Gastroesophageal sphincter (tissue), 4 donors: ENCODE results near the gene BOLA2B. TPM values are rescaled to one million over a fixed set of nuclear protein-coding genes. Genes with fewer than 3 reads are reported as not detected.
A peak's percentile ranks its signal among the peaks of the same experiment; 100 is the strongest.

Experiments used
- ATAC-seq: fragments of 150-250 bp; one replicate; pipeline ENCODE4 v1.9.1; 2016; ENCODE audit warnings: mild to moderate bottlenecking, moderate library complexity
- H3K27ac ChIP-seq, 4 donors: fragments of 200-600 bp; sonication (generic) in 3 of 4; 1 replicate in 3 of 4; 2 replicates in 1 of 4; pipeline ENCODE4 v1.5.1; 2016 to 2019
- H3K27me3 ChIP-seq: fragments of 200-600 bp; sonication (generic); one replicate; pipeline ENCODE4 v1.5.1; 2019
- H3K36me3 ChIP-seq, 2 donors: fragments of 200-600 bp; sonication (generic); one replicate each; pipeline ENCODE4 v1.5.1; 2019; ENCODE audit warnings: control low read depth in 1 of 2
- H3K4me1 ChIP-seq, 3 donors: fragments of 200-600 bp; sonication (generic); 1 replicate in 2 of 3; 2 replicates in 1 of 3; pipeline ENCODE4 v1.5.1; 2016 to 2019; ENCODE audit warnings: control low read depth in 2 of 3
- H3K4me3 ChIP-seq, 2 donors: fragments of 200-600 bp; sonication (generic); one replicate each; pipeline ENCODE4 v1.5.1; 2019; ENCODE audit warnings: mild to moderate bottlenecking in 1 of 2, moderate library complexity in 1 of 2
- H3K9me3 ChIP-seq, 3 donors: fragments of 200-600 bp; sonication (generic); one replicate each; pipeline ENCODE4 v1.5.1; 2017 to 2019; ENCODE audit warnings: control low read depth in 2 of 3
- CTCF ChIP-seq, 4 experiments: fragments of 200-600 bp in 2 of 4; fragments of 450-650 bp in 2 of 4; sonication (generic) in 1 of 4; IDR thresholded peaks; one replicate each; pipeline ENCODE4 v1.5.1; 2017 to 2019; ENCODE audit warnings: antibody characterized with exemption in 4 of 4, mild to moderate bottlenecking in 2 of 4, moderate library complexity in 2 of 4
- EP300 ChIP-seq: sonication (generic); formaldehyde crosslinking; IDR thresholded peaks from one replicate; pipeline ENCODE4 v1.6.1; 2017; ENCODE audit warnings: antibody characterized with exemption, mild to moderate bottlenecking
- POLR2A ChIP-seq, 2 donors: fragments of 450-650 bp; IDR thresholded peaks; one replicate each; pipeline ENCODE4 v1.6.1; 2017; ENCODE audit warnings: antibody characterized with exemption in 2 of 2, mild to moderate bottlenecking in 2 of 2, moderate library complexity in 1 of 2
- POLR2AphosphoS5 ChIP-seq: sonication (generic); formaldehyde crosslinking; IDR thresholded peaks from one replicate; pipeline ENCODE4 v1.6.1; 2017; ENCODE audit warnings: antibody characterized with exemption
- WGBS, 2 donors: methylation state at CpG; one replicate each; pipeline ENCODE4 v1.1.5; 2018; ENCODE audit warnings: low coverage in 1 of 2; 5-methylcytosine and 5-hydroxymethylcytosine counted together
- total RNA-seq, 4 donors: library from RNA; depleted of rRNA; stranded (reverse); fragments of >200 nt; gene quantifications; one replicate each; pipeline ENCODE4 v1.1.0, GENCODE V29; 2016

BOLA2B gene
- total RNA-seq, 4 donors from 2014 or later = 72.7 to 98.8 (median 88.4) TPM

GRCh38 chr16:30187971-30188561 lies 5.4 kb downstream of the BOLA2B start:
- WGBS, 2 donors = no CpG with 5 or more reads among the region's 23 CpGs
- H3K4me1 ChIP-seq = peaks cover 0 to 23% (median 4%) of the 10 kb centered on the region in 3 donors
- H3K36me3 ChIP-seq = no peaks in the 10 kb centered on the region
- H3K27ac ChIP-seq = no peak overlapping the region
- no peak for TF ChIP-seq CTCF (IDR thresholded peaks at IDR 0.05)
- TF ChIP-seq EP300 = no peak
- no peak for TF ChIP-seq POLR2AphosphoS5
- no peak for TF ChIP-seq POLR2A (IDR thresholded peaks at IDR 0.05)
- no peak for ATAC-seq
- H3K4me3 ChIP-seq = no peak overlapping the region
- H3K27me3 ChIP-seq = no peaks in the 10 kb centered on the region
- no peaks in the 10 kb centered on the region for H3K9me3 ChIP-seq

GRCh38 chr16:30187556-30187865 lies 6.0 kb downstream of the BOLA2B start:
- TF ChIP-seq POLR2A (IDR thresholded peaks at IDR 0.05) (no peak), POLR2AphosphoS5 (no peak), EP300 (no peak), CTCF (IDR thresholded peaks at IDR 0.05) (no peak)
- Histone ChIP-seq H3K4me1 (peaks cover 0 to 27% (median 6%) of the 10 kb centered on the region in 3 donors), H3K27me3 (no peaks in the 10 kb centered on the region), H3K36me3 (no peaks in the 10 kb centered on the region), H3K4me3 (no peak overlapping the region), H3K9me3 (no peaks in the 10 kb centered on the region), H3K27ac (no peak overlapping the region)
- WGBS, 2 donors = 33 to 60% methylated on average over 1 to 3 of the region's 9 CpGs
- no peak for ATAC-seq

- peak in 3 of 4 experiments; percentile 49 to 67 (median 57) for TF ChIP-seq CTCF (IDR thresholded peaks at IDR 0.05)
- TF ChIP-seq POLR2A (IDR thresholded peaks at IDR 0.05) = no peak
- H3K36me3 ChIP-seq = no peaks in the 10 kb centered on the region
- peaks cover 0 to 29% (median 7%) of the 10 kb centered on the region in 3 donors for H3K4me1 ChIP-seq
- H3K27ac ChIP-seq = peak overlapping the region in 2 of 4 donors; percentile 22 to 23
- no peaks in the 10 kb centered on the region for H3K9me3 ChIP-seq
- no peaks in the 10 kb centered on the region for H3K27me3 ChIP-seq
- H3K4me3 ChIP-seq = no peak overlapping the region
- no peak for ATAC-seq
- WGBS, 2 donors = 13 to 60% methylated on average over 1 to 4 of the region's 36 CpGs
Observed at GRCh38 chr16:30186782-30187555, 6.5 kb downstream of the BOLA2B start.

GRCh38 chr16:30186444-30186781 lies 7.1 kb downstream of the BOLA2B start:
- no peaks in the 10 kb centered on the region for H3K9me3 ChIP-seq
- no peak overlapping the region for H3K4me3 ChIP-seq
- peak overlapping the region in 2 of 4 donors; percentile 22 to 23 for H3K27ac ChIP-seq
- 89% methylated on average over 4 of the region's 9 CpGs; no CpG with 5 or more reads in 1 of the 2 donors for WGBS, 2 donors
- no peak for ATAC-seq
- no peaks in the 10 kb centered on the region for H3K36me3 ChIP-seq
- peaks cover 0 to 29% (median 7%) of the 10 kb centered on the region in 3 donors for H3K4me1 ChIP-seq
- TF ChIP-seq POLR2A (IDR thresholded peaks at IDR 0.05) = no peak
- TF ChIP-seq EP300 = no peak
- TF ChIP-seq CTCF (IDR thresholded peaks at IDR 0.05) = no peak
- no peak for TF ChIP-seq POLR2AphosphoS5
- no peaks in the 10 kb centered on the region for H3K27me3 ChIP-seq
